ENCODE results near the gene GTSE1.
A peak's percentile ranks its signal among the peaks of the same experiment; 100 is the strongest.

- TF ChIP-seq CTCF (IDR thresholded peaks at IDR 0.05): peak; percentile 8; the same call in 1 of the 2 replicates
- no peak for TF ChIP-seq ZFX (IDR thresholded peaks at IDR 0.05; ENCODE audit: borderline replicate concordance)
Measured at GRCh38 chr22:46370584-46371291, 74.1 kb downstream of the GTSE1 start.
